K562 (cell line): ENCODE data around the gene CCDC116. TPM values are rescaled to one million over a fixed set of nuclear protein-coding genes. Genes with fewer than 3 reads are reported as not detected.

Source experiments
- E2F3 ChIP-seq: fragments of 250-450 bp; sonication (Bioruptor Pico); IDR thresholded peaks from 2 replicates; pipeline ENCODE4 v1.4.0; 2020; ENCODE audit warnings: mild to moderate bottlenecking
- E2F6 ChIP-seq, 2 experiments: IDR thresholded peaks; 2 replicates each; pipeline ENCODE4 v1.6.1; 2011; ENCODE audit warnings: borderline replicate concordance in 1 of 2, control low read depth in 1 of 2, low read depth in 1 of 2, low read length in 1 of 2, mild to moderate bottlenecking in 1 of 2, mixed read lengths in 1 of 2, moderate library complexity in 1 of 2; ENCODE audit not compliant: insufficient read depth in 1 of 2, insufficient read length in 1 of 2, poor library complexity in 1 of 2, severe bottlenecking in 1 of 2; ENCODE audit errors: extremely low read depth in 1 of 2
- HDAC2 ChIP-seq: fragments of 450-650 bp; IDR thresholded peaks from 2 replicates; pipeline ENCODE4 v1.6.1; 2016; ENCODE audit warnings: mild to moderate bottlenecking
- HSF4 ChIP-seq: fragments of 250-450 bp; sonication (Bioruptor Pico); IDR thresholded peaks from 2 replicates; pipeline ENCODE4 v2.1.2; 2022; ENCODE audit warnings: mild to moderate bottlenecking, moderate library complexity, borderline replicate concordance
- IRF2 ChIP-seq: sonication (generic); formaldehyde crosslinking; IDR thresholded peaks from 2 replicates; pipeline ENCODE4 v1.8.1; 2022; ENCODE audit warnings: mild to moderate bottlenecking, missing genetic modification reagents
- MTF1 ChIP-seq: fragments of 250-450 bp; sonication (Bioruptor Pico); IDR thresholded peaks from 2 replicates; pipeline ENCODE4 v1.9.0; 2021; ENCODE audit warnings: moderate library complexity, mild to moderate bottlenecking, inconsistent platforms, borderline replicate concordance
- NFRKB ChIP-seq: fragments of 450-650 bp; IDR thresholded peaks from 2 replicates; pipeline ENCODE4 v1.6.1; 2016; ENCODE audit warnings: low read depth
- PHB2 ChIP-seq: fragments of 450-650 bp; IDR thresholded peaks from 2 replicates; pipeline ENCODE4 v1.6.1; 2017; ENCODE audit warnings: low read depth
- SNAPC5 ChIP-seq: fragments of 250-450 bp; sonication (Bioruptor Pico); IDR thresholded peaks from 2 replicates; pipeline ENCODE4 v1.8.0; 2021; ENCODE audit warnings: moderate library complexity, mild to moderate bottlenecking, inconsistent platforms
- ZNF740 ChIP-seq, 3 experiments: fragments of 200-800 bp in 1 of 3; sonication (Bioruptor generic) in 1 of 3; sonication (generic) in 1 of 3; formaldehyde crosslinking in 1 of 3; IDR thresholded peaks; 2 replicates each; pipeline versions ENCODE4 v1.6.1 to v1.8.0; 2016 to 2022; ENCODE audit warnings: mild to moderate bottlenecking in 2 of 3, missing compliant biosample characterization in 2 of 3, missing genetic modification characterization in 2 of 3, missing genetic modification reagents in 1 of 3
- polyA plus RNA-seq, 8 experiments: library from polyadenylated mRNA; depleted of rRNA in 4 of 8; stranded (reverse) in 5 of 8; unstranded in 3 of 8; fragments of >200 nt; fragmentation: Nextera tagmentation in 2 of 8; fragmentation: Illumina TruSeq in 1 of 8; extraction: Ambion mirVana in 2 of 8; extraction: Trizol in 1 of 8; gene quantifications; 2 replicates each; pipeline versions ENCODE4 v1.2.1 to v1.2.3, GENCODE V29; 2011 to 2014; ENCODE audit warnings: inconsistent platforms in 1 of 8, missing spikeins in 1 of 8
- total RNA-seq, 7 experiments: library from RNA; depleted of rRNA in 6 of 7; stranded (reverse); fragments of >200 nt in 6 of 7; fragmentation: Illumina TruSeq in 2 of 7; extraction: Trizol in 2 of 7; gene quantifications; 2 replicates each; pipeline versions ENCODE4 v1.2.1 to v1.2.3, GENCODE V29; 2011 to 2021; ENCODE audit warnings: low replicate concordance in 1 of 7
- TF ChIP-seq, protein P1 (sequence below): IDR thresholded peaks from 2 replicates; pipeline ENCODE4 v1.6.1; 2014; ENCODE audit warnings: antibody characterized with exemption
- TF ChIP-seq, protein P2 (sequence below), 2 experiments: fragments of 450-650 bp; IDR thresholded peaks; 2 replicates each; pipeline ENCODE4 v1.6.1; 2018; ENCODE audit warnings: mild to moderate bottlenecking in 2 of 2, low read depth in 1 of 2; ENCODE audit not compliant: partially characterized antibody in 2 of 2
- TF ChIP-seq, protein P3 (sequence below): sonication (generic); formaldehyde crosslinking; IDR thresholded peaks from 2 replicates; pipeline ENCODE4 v1.8.1; 2023; ENCODE audit warnings: mild to moderate bottlenecking, missing genetic modification reagents
- TF ChIP-seq, protein P4 (sequence below): fragments of 450-650 bp; IDR thresholded peaks from 2 replicates; pipeline ENCODE4 v1.6.1; 2016; ENCODE audit warnings: missing biosample characterization, missing genetic modification characterization

The CCDC116 gene
- total and polyA plus RNA-seq, 9 of the 15 experiments (the other 6 are each of a cell fraction or from before 2014, with no cell fraction given): 1.6 to 11.3 (median 4.7) TPM

DNA sequence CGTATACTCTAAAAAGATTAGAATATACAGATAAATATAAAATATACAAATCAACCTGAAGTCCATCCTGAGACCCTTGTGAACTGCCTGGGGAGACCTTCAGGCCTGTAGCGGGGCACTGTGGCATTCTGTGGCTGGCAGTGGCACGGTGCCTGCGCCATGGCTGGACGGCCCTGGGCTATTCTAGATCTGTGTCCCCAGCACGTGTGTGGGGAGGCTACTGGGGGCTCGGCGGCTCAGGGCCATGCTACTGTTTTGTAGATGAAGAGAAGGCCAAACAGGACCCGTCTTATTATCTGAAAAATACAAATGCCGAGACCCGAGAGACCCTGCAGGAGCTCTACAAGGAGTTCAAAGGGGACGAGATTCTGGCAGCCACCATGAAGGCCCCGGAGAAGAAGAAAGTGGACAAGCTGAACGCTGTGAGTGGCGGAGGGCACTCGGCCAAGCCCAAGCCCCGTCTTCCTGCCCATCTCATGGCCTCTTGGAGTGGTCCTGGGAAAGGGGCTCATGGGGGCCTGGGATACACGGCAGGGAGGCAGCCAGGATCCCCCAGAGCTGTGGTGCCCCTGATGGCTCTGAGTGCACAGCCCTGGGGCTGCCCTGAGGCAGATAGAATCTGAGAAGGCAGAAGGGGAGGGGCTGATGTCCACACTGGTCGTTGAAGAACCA is 52.1 kb downstream of the CCDC116 start (continued):
- TF ChIP-seq, protein P1, sequence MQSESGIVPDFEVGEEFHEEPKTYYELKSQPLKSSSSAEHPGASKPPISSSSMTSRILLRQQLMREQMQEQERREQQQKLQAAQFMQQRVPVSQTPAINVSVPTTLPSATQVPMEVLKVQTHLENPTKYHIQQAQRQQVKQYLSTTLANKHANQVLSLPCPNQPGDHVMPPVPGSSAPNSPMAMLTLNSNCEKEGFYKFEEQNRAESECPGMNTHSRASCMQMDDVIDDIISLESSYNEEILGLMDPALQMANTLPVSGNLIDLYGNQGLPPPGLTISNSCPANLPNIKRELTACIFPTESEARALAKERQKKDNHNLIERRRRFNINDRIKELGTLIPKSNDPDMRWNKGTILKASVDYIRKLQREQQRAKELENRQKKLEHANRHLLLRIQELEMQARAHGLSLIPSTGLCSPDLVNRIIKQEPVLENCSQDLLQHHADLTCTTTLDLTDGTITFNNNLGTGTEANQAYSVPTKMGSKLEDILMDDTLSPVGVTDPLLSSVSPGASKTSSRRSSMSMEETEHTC: no peak
- TF ChIP-seq E2F3 (CRISPR knock-in tag) (no peak), E2F6 (IDR thresholded peaks at IDR 0.05; ENCODE audit: borderline replicate concordance in 1 of 2, extremely low read depth in 1 of 2, insufficient read depth in 1 of 2, insufficient read length in 1 of 2, low read depth in 1 of 2, low read length in 1 of 2, poor library complexity in 1 of 2, severe bottlenecking in 1 of 2) (no peak), ZNF740 (CRISPR knock-in tag; IDR thresholded peaks at IDR 0.05) (no peak), ZNF740 (tag; IDR thresholded peaks at IDR 0.05) (0 out of 4 replicates have a peak, but pooled peaks of 1 of the 2 experiments have one; percentile 33), PHB2 (no peak), HDAC2 (no peak), SNAPC5 (CRISPR knock-in tag) (no peak), HSF4 (CRISPR knock-in tag) (no peak), MTF1 (CRISPR knock-in tag) (no peak), IRF2 (CRISPR knock-in tag) (peak; percentile 66; the same call in 1 of the 2 replicates), NFRKB (no peak)
- TF ChIP-seq, protein P2, sequence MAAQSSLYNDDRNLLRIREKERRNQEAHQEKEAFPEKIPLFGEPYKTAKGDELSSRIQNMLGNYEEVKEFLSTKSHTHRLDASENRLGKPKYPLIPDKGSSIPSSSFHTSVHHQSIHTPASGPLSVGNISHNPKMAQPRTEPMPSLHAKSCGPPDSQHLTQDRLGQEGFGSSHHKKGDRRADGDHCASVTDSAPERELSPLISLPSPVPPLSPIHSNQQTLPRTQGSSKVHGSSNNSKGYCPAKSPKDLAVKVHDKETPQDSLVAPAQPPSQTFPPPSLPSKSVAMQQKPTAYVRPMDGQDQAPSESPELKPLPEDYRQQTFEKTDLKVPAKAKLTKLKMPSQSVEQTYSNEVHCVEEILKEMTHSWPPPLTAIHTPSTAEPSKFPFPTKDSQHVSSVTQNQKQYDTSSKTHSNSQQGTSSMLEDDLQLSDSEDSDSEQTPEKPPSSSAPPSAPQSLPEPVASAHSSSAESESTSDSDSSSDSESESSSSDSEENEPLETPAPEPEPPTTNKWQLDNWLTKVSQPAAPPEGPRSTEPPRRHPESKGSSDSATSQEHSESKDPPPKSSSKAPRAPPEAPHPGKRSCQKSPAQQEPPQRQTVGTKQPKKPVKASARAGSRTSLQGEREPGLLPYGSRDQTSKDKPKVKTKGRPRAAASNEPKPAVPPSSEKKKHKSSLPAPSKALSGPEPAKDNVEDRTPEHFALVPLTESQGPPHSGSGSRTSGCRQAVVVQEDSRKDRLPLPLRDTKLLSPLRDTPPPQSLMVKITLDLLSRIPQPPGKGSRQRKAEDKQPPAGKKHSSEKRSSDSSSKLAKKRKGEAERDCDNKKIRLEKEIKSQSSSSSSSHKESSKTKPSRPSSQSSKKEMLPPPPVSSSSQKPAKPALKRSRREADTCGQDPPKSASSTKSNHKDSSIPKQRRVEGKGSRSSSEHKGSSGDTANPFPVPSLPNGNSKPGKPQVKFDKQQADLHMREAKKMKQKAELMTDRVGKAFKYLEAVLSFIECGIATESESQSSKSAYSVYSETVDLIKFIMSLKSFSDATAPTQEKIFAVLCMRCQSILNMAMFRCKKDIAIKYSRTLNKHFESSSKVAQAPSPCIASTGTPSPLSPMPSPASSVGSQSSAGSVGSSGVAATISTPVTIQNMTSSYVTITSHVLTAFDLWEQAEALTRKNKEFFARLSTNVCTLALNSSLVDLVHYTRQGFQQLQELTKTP (IDR thresholded peaks at IDR 0.05; ENCODE audit: low read depth in 1 of 2, partially characterized antibody in 2 of 2): no peak
- TF ChIP-seq, protein P3, sequence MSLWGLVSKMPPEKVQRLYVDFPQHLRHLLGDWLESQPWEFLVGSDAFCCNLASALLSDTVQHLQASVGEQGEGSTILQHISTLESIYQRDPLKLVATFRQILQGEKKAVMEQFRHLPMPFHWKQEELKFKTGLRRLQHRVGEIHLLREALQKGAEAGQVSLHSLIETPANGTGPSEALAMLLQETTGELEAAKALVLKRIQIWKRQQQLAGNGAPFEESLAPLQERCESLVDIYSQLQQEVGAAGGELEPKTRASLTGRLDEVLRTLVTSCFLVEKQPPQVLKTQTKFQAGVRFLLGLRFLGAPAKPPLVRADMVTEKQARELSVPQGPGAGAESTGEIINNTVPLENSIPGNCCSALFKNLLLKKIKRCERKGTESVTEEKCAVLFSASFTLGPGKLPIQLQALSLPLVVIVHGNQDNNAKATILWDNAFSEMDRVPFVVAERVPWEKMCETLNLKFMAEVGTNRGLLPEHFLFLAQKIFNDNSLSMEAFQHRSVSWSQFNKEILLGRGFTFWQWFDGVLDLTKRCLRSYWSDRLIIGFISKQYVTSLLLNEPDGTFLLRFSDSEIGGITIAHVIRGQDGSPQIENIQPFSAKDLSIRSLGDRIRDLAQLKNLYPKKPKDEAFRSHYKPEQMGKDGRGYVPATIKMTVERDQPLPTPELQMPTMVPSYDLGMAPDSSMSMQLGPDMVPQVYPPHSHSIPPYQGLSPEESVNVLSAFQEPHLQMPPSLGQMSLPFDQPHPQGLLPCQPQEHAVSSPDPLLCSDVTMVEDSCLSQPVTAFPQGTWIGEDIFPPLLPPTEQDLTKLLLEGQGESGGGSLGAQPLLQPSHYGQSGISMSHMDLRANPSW (CRISPR knock-in tag): 0 out of 2 replicates have a peak, but pooled peaks have one; percentile 22
- TF ChIP-seq, protein P4, sequence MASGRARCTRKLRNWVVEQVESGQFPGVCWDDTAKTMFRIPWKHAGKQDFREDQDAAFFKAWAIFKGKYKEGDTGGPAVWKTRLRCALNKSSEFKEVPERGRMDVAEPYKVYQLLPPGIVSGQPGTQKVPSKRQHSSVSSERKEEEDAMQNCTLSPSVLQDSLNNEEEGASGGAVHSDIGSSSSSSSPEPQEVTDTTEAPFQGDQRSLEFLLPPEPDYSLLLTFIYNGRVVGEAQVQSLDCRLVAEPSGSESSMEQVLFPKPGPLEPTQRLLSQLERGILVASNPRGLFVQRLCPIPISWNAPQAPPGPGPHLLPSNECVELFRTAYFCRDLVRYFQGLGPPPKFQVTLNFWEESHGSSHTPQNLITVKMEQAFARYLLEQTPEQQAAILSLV (tag): no peak
